H9 (cell line): ENCODE data around the gene CD84. TPM values are rescaled to one million over a fixed set of nuclear protein-coding genes. Genes with fewer than 3 reads are reported as not detected.

ENCODE experiments used
- DNase-seq: peaks from one replicate; pipeline ENCODE4 v3.0.0-alpha.2; 2017
- H2AFZ ChIP-seq: one replicate; pipeline ENCODE4 v1.6.1; 2013; ENCODE audit warnings: mild to moderate bottlenecking, low read length, control low read depth, moderate library complexity
- H2AK5ac ChIP-seq: 2 replicates; pipeline ENCODE4 v1.6.1; 2013; ENCODE audit warnings: low read length, control low read depth, mixed read lengths; ENCODE audit not compliant: insufficient read length
- H2BK120ac ChIP-seq: one replicate; pipeline ENCODE4 v1.6.1; 2013; ENCODE audit warnings: low read depth, mild to moderate bottlenecking, low read length, control low read depth, inconsistent platforms; ENCODE audit not compliant: poor library complexity, severe bottlenecking
- H2BK12ac ChIP-seq: 2 replicates; pipeline ENCODE4 v1.6.1; 2013; ENCODE audit warnings: low read length, control low read depth, mixed read lengths, low read depth; ENCODE audit not compliant: insufficient read length
- H2BK15ac ChIP-seq: 2 replicates; pipeline ENCODE4 v1.6.1; 2013; ENCODE audit warnings: low read depth, low read length, control low read depth
- H2BK20ac ChIP-seq: one replicate; pipeline ENCODE4 v1.6.1; 2013; ENCODE audit warnings: low read depth, mild to moderate bottlenecking, low read length, control low read depth, inconsistent platforms; ENCODE audit not compliant: poor library complexity, severe bottlenecking
- H2BK5ac ChIP-seq: 2 replicates; pipeline ENCODE4 v1.6.1; 2013; ENCODE audit warnings: low read length, control low read depth, mixed read lengths; ENCODE audit not compliant: insufficient read length
- H3K14ac ChIP-seq: 2 replicates; pipeline ENCODE4 v1.6.1; 2013; ENCODE audit warnings: low read length, control low read depth; ENCODE audit not compliant: insufficient read depth
- H3K18ac ChIP-seq: 2 replicates; pipeline ENCODE4 v1.6.1; 2013; ENCODE audit warnings: low read depth, mild to moderate bottlenecking, mixed read lengths, low read length, control low read depth; ENCODE audit not compliant: insufficient read length
- H3K23ac ChIP-seq: 2 replicates; pipeline ENCODE4 v1.6.1; 2013; ENCODE audit warnings: low read length, control low read depth, mixed read lengths, low read depth; ENCODE audit not compliant: insufficient read length
- H3K23me2 ChIP-seq: 2 replicates; pipeline ENCODE4 v1.6.1; 2013; ENCODE audit warnings: low read depth, mild to moderate bottlenecking, mixed read lengths, low read length, control low read depth; ENCODE audit not compliant: insufficient read length, poor library complexity, severe bottlenecking
- H3K27ac ChIP-seq: 2 replicates; pipeline ENCODE4 v1.5.1; 2013; ENCODE audit warnings: low read length, control low read depth, mixed read lengths, low read depth; ENCODE audit not compliant: insufficient read length
- H3K27me3 ChIP-seq: 2 replicates; pipeline ENCODE4 v1.6.1; 2013; ENCODE audit warnings: low read length, control low read depth, inconsistent platforms; ENCODE audit not compliant: insufficient read depth
- H3K4ac ChIP-seq: 2 replicates; pipeline ENCODE4 v1.6.1; 2013; ENCODE audit warnings: low read depth, mild to moderate bottlenecking, control low read depth, inconsistent platforms, low read length, moderate library complexity
- H3K4me1 ChIP-seq: 2 replicates; pipeline ENCODE4 v1.6.1; 2013; ENCODE audit warnings: low read length, control low read depth, inconsistent platforms; ENCODE audit not compliant: insufficient read depth
- H3K4me2 ChIP-seq: 2 replicates; pipeline ENCODE4 v1.6.1; 2013; ENCODE audit warnings: low read length, control low read depth, mixed read lengths; ENCODE audit not compliant: insufficient read length, insufficient read depth
- H3K56ac ChIP-seq: 2 replicates; pipeline ENCODE4 v1.6.1; 2013; ENCODE audit warnings: low read depth, mild to moderate bottlenecking, mixed read lengths, low read length, control low read depth; ENCODE audit not compliant: insufficient read length
- H3K79me1 ChIP-seq: 2 replicates; pipeline ENCODE4 v1.6.1; 2013; ENCODE audit warnings: low read depth, mild to moderate bottlenecking, moderate library complexity, low read length, control low read depth, inconsistent platforms; ENCODE audit not compliant: insufficient read depth, poor library complexity, severe bottlenecking
- H3K79me2 ChIP-seq: 2 replicates; pipeline ENCODE4 v1.6.1; 2013; ENCODE audit warnings: low read length, control low read depth, inconsistent platforms; ENCODE audit not compliant: insufficient read depth
- H3K9ac ChIP-seq: 2 replicates; pipeline ENCODE4 v1.6.1; 2013; ENCODE audit warnings: low read length, control low read depth, mixed read lengths; ENCODE audit not compliant: insufficient read length; ENCODE audit errors: extremely low read depth
- H3K9me3 ChIP-seq: one replicate; pipeline ENCODE4 v1.6.1; 2013; ENCODE audit warnings: low read depth, low read length, inconsistent platforms; ENCODE audit not compliant: control insufficient read depth
- H3T11ph ChIP-seq: one replicate; pipeline ENCODE4 v1.6.1; 2013; ENCODE audit warnings: mild to moderate bottlenecking, low read length, control low read depth, inconsistent platforms
- H4K20me1 ChIP-seq: one replicate; pipeline ENCODE4 v1.6.1; 2013; ENCODE audit not compliant: control insufficient read depth, insufficient read length, insufficient read depth
- H4K5ac ChIP-seq: 2 replicates; pipeline ENCODE4 v1.6.1; 2013; ENCODE audit warnings: low read depth, mild to moderate bottlenecking, mixed read lengths, low read length, control low read depth; ENCODE audit not compliant: insufficient read length
- H4K8ac ChIP-seq: replicated peaks from 2 replicates; pipeline ENCODE4 v1.6.1; 2013; ENCODE audit warnings: low read length, control low read depth, mixed read lengths, low read depth; ENCODE audit not compliant: insufficient read length
- H4K91ac ChIP-seq: 2 replicates; pipeline ENCODE4 v1.6.1; 2013; ENCODE audit warnings: low read depth, mild to moderate bottlenecking, moderate library complexity, mixed read lengths, low read length, control low read depth; ENCODE audit not compliant: insufficient read length
- H3K27ac Mint-ChIP-seq, 3 experiments: 2 replicates in 2 of 3; 3 replicates in 1 of 3; pipeline ENCODE4 v1.8.0; 2020 to 2021; ENCODE audit warnings: mixed read lengths in 3 of 3, mild to moderate bottlenecking in 1 of 3, moderate library complexity in 1 of 3
- H3K27me3 Mint-ChIP-seq: 2 replicates; pipeline ENCODE4 v1.8.0; 2021; ENCODE audit warnings: low read depth, mild to moderate bottlenecking, moderate library complexity, mixed read lengths
- H3K36me3 Mint-ChIP-seq, 3 experiments: 2 replicates in 2 of 3; 3 replicates in 1 of 3; pipeline ENCODE4 v1.8.0; 2020 to 2021; ENCODE audit warnings: low read depth in 3 of 3, mixed read lengths in 3 of 3; ENCODE audit not compliant: insufficient read depth in 1 of 3
- H3K4me1 Mint-ChIP-seq, 2 experiments: 2 replicates each; pipeline ENCODE4 v1.8.0; 2020; ENCODE audit warnings: mixed read lengths in 2 of 2
- H3K4me3 Mint-ChIP-seq, 2 experiments: 2 replicates in 1 of 2; 3 replicates in 1 of 2; pipeline ENCODE4 v1.8.0; 2020 to 2021; ENCODE audit warnings: mild to moderate bottlenecking in 2 of 2, mixed read lengths in 2 of 2, moderate library complexity in 1 of 2
- H3K9me3 Mint-ChIP-seq, 2 experiments: 2 replicates in 1 of 2; 3 replicates in 1 of 2; pipeline ENCODE4 v1.8.0; 2020; ENCODE audit warnings: mild to moderate bottlenecking in 2 of 2, mixed read lengths in 2 of 2, moderate library complexity in 1 of 2
- CTCF ChIP-seq: fragments of 200-600 bp; sonication (generic); conservative IDR thresholded peaks from 3 replicates; pipeline ENCODE4 v1.8.0; 2021; ENCODE audit warnings: antibody characterized with exemption, mild to moderate bottlenecking
- total RNA-seq: library from RNA; stranded (reverse); gene quantifications from 2 replicates; pipeline ENCODE4 v1.2.1, GENCODE V29; 2021

Gene CD84
- total RNA-seq, 1 experiment from 2014 or later, result not detected

- no peaks in the 10 kb centered on the region for H3K79me2 ChIP-seq
- no peak for TF ChIP-seq CTCF
- no peaks in the 10 kb centered on the region for H3K4me1 ChIP-seq
- no peak overlapping the region for H4K5ac ChIP-seq
- no peaks in the 10 kb centered on the region for H3K9me3 ChIP-seq
- H3K23ac ChIP-seq, result no peak overlapping the region
- no peak overlapping the region for H2BK12ac ChIP-seq
- Mint-ChIP-seq H3K36me3 (0 out of 7 replicates have a peak, but pooled peaks cover 0 to 4% (median 0%) of the 10 kb centered on the region in 3 experiments), H3K27me3 (no peaks in the 10 kb centered on the region; the same call in 1 of the 2 replicates), H3K4me1 (peaks cover 28 to 45% of the 10 kb centered on the region in 2 experiments), H3K4me3 (no peak overlapping the region), H3K9me3 (peaks cover 6 to 10% of the 10 kb centered on the region in 2 experiments; a peak in 4 of 5 replicates), H3K27ac (no peak overlapping the region)
- no peak overlapping the region for H4K91ac ChIP-seq
- H3K56ac ChIP-seq, result no peak overlapping the region
- H2BK120ac ChIP-seq, result no peak overlapping the region
- H3K27ac ChIP-seq, result no peak overlapping the region
- no peak overlapping the region for H2AFZ ChIP-seq
- no peaks in the 10 kb centered on the region for H3K23me2 ChIP-seq
- H2BK15ac ChIP-seq, result no peak overlapping the region
- no peak overlapping the region for H2BK5ac ChIP-seq
- no peak overlapping the region for H2BK20ac ChIP-seq
- no peak overlapping the region for H3K9ac ChIP-seq
- H3K4me2 ChIP-seq, result no peak overlapping the region
- no peak overlapping the region for H3K14ac ChIP-seq
- H2AK5ac ChIP-seq, result no peak overlapping the region
- no peaks in the 10 kb centered on the region for H3K79me1 ChIP-seq
- no peak overlapping the region for H4K8ac ChIP-seq
- H3K27me3 ChIP-seq, result no peaks in the 10 kb centered on the region
- no peak overlapping the region for H3T11ph ChIP-seq
- H3K4ac ChIP-seq, result no peak overlapping the region
- H4K20me1 ChIP-seq, result no peaks in the 10 kb centered on the region
- no peak for DNase-seq
- no peak overlapping the region for H3K18ac ChIP-seq
Measured at GRCh38 chr1:160608941-160609340, 29.6 kb upstream of the CD84 start.
